Mucosa of descending colon (tissue), 3 donors: Measurements from ENCODE around the gene NTM. TPM values are rescaled to one million over a fixed set of nuclear protein-coding genes. Genes with fewer than 3 reads are reported as not detected.
A peak's percentile ranks its signal among the peaks of the same experiment; 100 is the strongest.
"Not testable (repeated sequence)": the region's sequence is repeated elsewhere in the genome, so short reads cannot be mapped to it uniquely, and the experiment has no call there.

Experiments
- ATAC-seq: fragments of 200-7000 bp; cut with Tn5 transposase; one replicate; pipeline ENCODE4 v1.9.1; 2020; ENCODE audit warnings: mild to moderate bottlenecking, moderate library complexity
- DNase-seq, 3 donors: peaks; one replicate each; pipeline ENCODE4 v3.0.0-alpha.2; 2020
- H3K36me3 ChIP-seq: fragments of 200-600 bp; one replicate; pipeline ENCODE4 v1.8.0; 2021; ENCODE audit warnings: low read depth, mild to moderate bottlenecking
- H3K4me1 ChIP-seq: fragments of 200-600 bp; one replicate; pipeline ENCODE4 v1.8.0; 2021; ENCODE audit warnings: low read depth, mild to moderate bottlenecking
- H3K4me3 ChIP-seq: fragments of 200-600 bp; one replicate; pipeline ENCODE4 v1.8.0; 2021; ENCODE audit warnings: mild to moderate bottlenecking
- H3K9me3 ChIP-seq: fragments of 200-600 bp; one replicate; pipeline ENCODE4 v1.8.0; 2021; ENCODE audit warnings: mild to moderate bottlenecking
- CTCF ChIP-seq: fragments of 200-600 bp; IDR thresholded peaks from one replicate; pipeline ENCODE4 v1.8.0; 2022; ENCODE audit warnings: antibody characterized with exemption, mild to moderate bottlenecking
- intact Hi-C, 2 donors: fragments of 100-400 bp; cut with DNase I in 1 of 2; cut with micrococcal nuclease in 1 of 2; formaldehyde crosslinking; loops; one replicate each; pipeline versions ENCODE4 v1.11.0 to v1.11.1; 2022; cut with DNase I, micrococcal nuclease
- total RNA-seq, 3 donors: library from RNA; stranded (reverse); fragmentation: NEBNext Ultra II Directional in 2 of 3; extraction: Animal tissue kit (Norgen Biotek cat#: 25700) in 2 of 3; gene quantifications; one replicate each; pipeline versions ENCODE4 v1.2.1 to v1.2.4, GENCODE V29; 2021 to 2023
- donor health status: DM: no; HTN: no; CAD: no; lungs with moderate emphysema.
- donor health status: DM: no; HTN: no; CAD: no.
- donor health status: DM: no; HTN: yes; CAD: no.

The NTM gene
- total RNA-seq, 3 donors from 2014 or later: 0.64 to 7.7 (median 1.2) TPM

- H3K4me1 ChIP-seq: no peaks in the 10 kb centered on the region
- no peak for ATAC-seq
- no peaks in the 10 kb centered on the region for H3K9me3 ChIP-seq
- DNase-seq: no peak
- H3K36me3 ChIP-seq: no peaks in the 10 kb centered on the region
- no peak for TF ChIP-seq CTCF
- intact Hi-C loops: no loop called here
- no peak overlapping the region for H3K4me3 ChIP-seq
Observed at GRCh38 chr11:131486100-131486499, 115.7 kb downstream of the NTM start.

- no peak for TF ChIP-seq CTCF
Observed at GRCh38 chr11:131486937-131487635, 116.7 kb downstream of the NTM start.

GRCh38 chr11:131488238-131488637, 117.8 kb downstream of the NTM start:
- intact Hi-C loops: no loop called here
- no peak for TF ChIP-seq CTCF
- H3K9me3 ChIP-seq: no peaks in the 10 kb centered on the region
- DNase-seq: peak in 1 of 3 donors; percentile 10
- no peaks in the 10 kb centered on the region for H3K4me1 ChIP-seq
- no peak overlapping the region for H3K4me3 ChIP-seq
- H3K36me3 ChIP-seq: no peaks in the 10 kb centered on the region
- no peak for ATAC-seq

More at GRCh38 chr11:131486937-131487635, 116.7 kb downstream of the NTM start:
- ATAC-seq (no peak), DNase-seq (no peak)
- Histone ChIP-seq H3K9me3 (no peaks in the 10 kb centered on the region), H3K4me3 (no peak overlapping the region), H3K36me3 (no peaks in the 10 kb centered on the region), H3K4me1 (no peaks in the 10 kb centered on the region)
- intact Hi-C loops: no loop called here

- ATAC-seq (no peak), DNase-seq (no peak)
Observed at GRCh38 chr11:131491503-131491902, 121.1 kb downstream of the NTM start.

GRCh38 chr11:131495423-131495822, 125.0 kb downstream of the NTM start:
- Histone ChIP-seq H3K4me3 (no peak overlapping the region), H3K4me1 (no peaks in the 10 kb centered on the region), H3K36me3 (no peaks in the 10 kb centered on the region), H3K9me3 (no peaks in the 10 kb centered on the region)
- intact Hi-C loops: no loop called here
- DNase-seq (peak in 1 of 3 donors; percentile 40), ATAC-seq (no peak)
- no peak for TF ChIP-seq CTCF

More at GRCh38 chr11:131491503-131491902, 121.1 kb downstream of the NTM start:
- Histone ChIP-seq H3K36me3 (no peaks in the 10 kb centered on the region), H3K9me3 (no peaks in the 10 kb centered on the region), H3K4me1 (no peaks in the 10 kb centered on the region), H3K4me3 (no peak overlapping the region)
- no peak for TF ChIP-seq CTCF
- intact Hi-C loops: no loop called here

GRCh38 chr11:131497686-131498085, 127.3 kb downstream of the NTM start:
- H3K9me3 ChIP-seq, H3K4me1 ChIP-seq, DNase-seq, H3K36me3 ChIP-seq, ATAC-seq, intact Hi-C loops, H3K4me3 ChIP-seq: not testable (repeated sequence)
